ENCODE results near the gene ZFY. TPM values are rescaled to one million over a fixed set of nuclear protein-coding genes. Genes with fewer than 3 reads are reported as not detected.
A peak's percentile ranks its signal among the peaks of the same experiment; 100 is the strongest.
"Not testable (repeated sequence)": the region's sequence is repeated elsewhere in the genome, so short reads cannot be mapped to it uniquely, and the experiment has no call there.

ZFY gene
- total and polyA plus RNA-seq, 2 of the 8 experiments (the other 6 are each of a cell fraction or from before 2014, with no cell fraction given): 1.5 to 8.9 TPM

DNA sequence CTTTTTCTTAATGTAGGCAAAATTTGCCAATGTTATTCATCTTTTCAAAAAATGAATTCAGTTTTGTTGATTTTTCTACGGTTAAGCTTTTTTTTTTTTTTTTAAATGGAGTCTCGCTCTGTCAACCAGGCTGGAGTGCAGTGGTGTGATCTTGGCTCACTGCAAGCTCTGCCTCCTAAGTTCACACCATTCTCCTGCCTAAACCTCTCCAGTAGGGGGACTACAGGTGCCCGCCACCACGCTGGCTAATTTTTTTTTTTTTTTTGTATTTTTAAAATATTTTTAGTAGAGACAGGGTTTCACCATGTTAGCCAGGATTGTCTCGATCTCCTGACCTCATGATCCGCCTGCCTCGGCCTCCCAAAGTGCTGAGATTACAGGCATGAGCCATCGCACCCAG is 52.0 kb downstream of the ZFY start:
- FAIRE-seq; H2BK15ac ChIP-seq (ENCODE audit: low read length); H3K23me2 ChIP-seq (ENCODE audit: low read depth, low read length); H3K23ac ChIP-seq (ENCODE audit: insufficient read length); H2BK120ac ChIP-seq (replicated peaks; ENCODE audit: low read depth, low read length); H2BK5ac ChIP-seq (ENCODE audit: low read depth, low read length); H4K8ac ChIP-seq (ENCODE audit: extremely low read depth, insufficient read depth, low read length); H3K4me3 ChIP-seq (ENCODE audit: extremely low read depth in 1 of 4, insufficient read depth in 2 of 4, low read depth in 3 of 4, low read length in 4 of 4); H3K9ac ChIP-seq (replicated peaks in 1 of 4; ENCODE audit: extremely low read depth in 1 of 4, low read depth in 3 of 4, low read length in 3 of 4); H4K91ac ChIP-seq (replicated peaks; ENCODE audit: insufficient read length, low read length); H3K79me1 ChIP-seq (ENCODE audit: low read depth, low read length); H3K27me3 ChIP-seq (replicated peaks in 1 of 4; ENCODE audit: control insufficient read depth in 3 of 4, extremely low read depth in 1 of 4, insufficient read depth in 3 of 4, low read length in 3 of 4); H3K4me2 ChIP-seq (ENCODE audit: insufficient read depth in 1 of 2, low read depth in 2 of 2, low read length in 2 of 2); H3K36me3 ChIP-seq (ENCODE audit: control insufficient read depth in 2 of 4, insufficient read depth in 4 of 4, low read length in 3 of 4); H2BK12ac ChIP-seq (ENCODE audit: low read depth, low read length); H3K27ac ChIP-seq (ENCODE audit: low read depth, low read length); H2AK5ac ChIP-seq (ENCODE audit: low read depth, low read length); H3K4ac ChIP-seq (replicated peaks; ENCODE audit: insufficient read length, low read depth, low read length); H4K5ac ChIP-seq (ENCODE audit: insufficient read length, low read depth, low read length); H2AFZ ChIP-seq (ENCODE audit: low read length); H2BK20ac ChIP-seq (ENCODE audit: low read length); H3K56ac ChIP-seq (replicated peaks; ENCODE audit: insufficient read length, low read depth, low read length); H3K79me2 ChIP-seq (ENCODE audit: control insufficient read depth in 1 of 2, insufficient read depth in 2 of 2, low read length in 2 of 2); H3K14ac ChIP-seq (ENCODE audit: insufficient read length); H4K20me1 ChIP-seq (replicated peaks in 1 of 2; ENCODE audit: control insufficient read depth in 1 of 2, insufficient read depth in 2 of 2, low read length in 2 of 2); H3K18ac ChIP-seq (ENCODE audit: extremely low read depth, low read length); DNase-seq (ENCODE audit: low read depth in 1 of 2, low spot score in 2 of 2); H3K4me1 ChIP-seq (replicated peaks in 1 of 4; ENCODE audit: control insufficient read depth in 3 of 4, insufficient read depth in 4 of 4, low read length in 3 of 4); H3K9me3 ChIP-seq (ENCODE audit: insufficient read depth in 2 of 2, low read depth in 1 of 2, low read length in 1 of 2): not testable (repeated sequence)
- ChIA-PET POLR2A (ENCODE audit: partially characterized antibody) (interaction anchor here (0.6 kb wide), 1 partner anchor 23 kb away, joined by 3 read pairs; no protein-coding TSS in a partner anchor), CTCF (ENCODE audit: partially characterized antibody) (interaction anchor here (0.6 to 1.3 kb wide), 3 partner anchors 10 to 27 kb away, joined by 3 to 5 read pairs (median 3); no protein-coding TSS in a partner anchor)
- 100% methylated on average over 2 of the region's 8 CpGs; no CpG with 5 or more reads in 1 of the 2 experiments for WGBS, 2 experiments (ENCODE audit: extremely low coverage in 1 of 2, insufficient coverage in 1 of 2, insufficient read length in 1 of 2, insufficient replicate concordance in 2 of 2, low coverage in 1 of 2, low lambda C conversion rate in 2 of 2, missing lambda C conversion rate in 1 of 2)
- TF ChIP-seq RAD21 (IDR thresholded peaks at IDR 0.05 in 1 of 2, conservative IDR thresholded peaks at IDR 0.05 in 1 of 2; ENCODE audit: low read depth in 2 of 2, low read length in 2 of 2): peak; percentile 3 to 24; a peak in 2 of 4 replicates

DNA sequence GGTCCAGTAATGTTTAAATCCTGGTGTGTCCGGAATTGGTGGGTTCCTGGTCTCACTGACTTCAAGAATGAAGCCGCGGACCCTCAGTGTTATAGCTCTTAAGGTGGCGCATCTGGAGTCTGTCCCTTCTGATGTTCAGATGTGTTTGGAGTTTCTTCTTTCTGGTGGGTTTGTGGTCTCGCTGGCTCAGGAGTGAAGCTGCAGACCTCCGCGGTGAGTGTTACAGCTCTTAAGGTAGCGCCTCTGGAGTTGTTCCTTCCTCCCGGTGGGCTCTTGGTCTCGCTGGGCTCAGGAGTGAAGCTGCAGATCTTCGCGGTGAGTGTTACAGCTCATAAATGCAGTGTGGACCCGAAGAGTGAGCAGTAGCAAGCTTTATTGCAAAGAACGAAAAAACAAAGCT is 62.2 kb downstream of the ZFY start:
- H2BK15ac ChIP-seq (ENCODE audit: low read length); H2BK12ac ChIP-seq (ENCODE audit: low read depth, low read length); H2BK5ac ChIP-seq (ENCODE audit: low read depth, low read length); H3K4me2 ChIP-seq (ENCODE audit: insufficient read depth in 1 of 2, low read depth in 2 of 2, low read length in 2 of 2); H3K23ac ChIP-seq (ENCODE audit: insufficient read length); H4K91ac ChIP-seq (replicated peaks; ENCODE audit: insufficient read length, low read length); H3K9me3 ChIP-seq (ENCODE audit: insufficient read depth in 2 of 2, low read depth in 1 of 2, low read length in 1 of 2); H3K4ac ChIP-seq (replicated peaks; ENCODE audit: insufficient read length, low read depth, low read length); H3K9ac ChIP-seq (replicated peaks in 1 of 4; ENCODE audit: extremely low read depth in 1 of 4, low read depth in 3 of 4, low read length in 3 of 4); H3K18ac ChIP-seq (ENCODE audit: extremely low read depth, low read length); DNase-seq (ENCODE audit: low read depth in 1 of 2, low spot score in 2 of 2); H3K14ac ChIP-seq (ENCODE audit: insufficient read length); H3K79me1 ChIP-seq (ENCODE audit: low read depth, low read length); H3K4me3 ChIP-seq (ENCODE audit: extremely low read depth in 1 of 4, insufficient read depth in 2 of 4, low read depth in 3 of 4, low read length in 4 of 4); H4K8ac ChIP-seq (ENCODE audit: extremely low read depth, insufficient read depth, low read length); FAIRE-seq; H2BK20ac ChIP-seq (ENCODE audit: low read length); H4K5ac ChIP-seq (ENCODE audit: insufficient read length, low read depth, low read length); H2BK120ac ChIP-seq (replicated peaks; ENCODE audit: low read depth, low read length); H3K36me3 ChIP-seq (ENCODE audit: control insufficient read depth in 2 of 4, insufficient read depth in 4 of 4, low read length in 3 of 4); H4K20me1 ChIP-seq (replicated peaks in 1 of 2; ENCODE audit: control insufficient read depth in 1 of 2, insufficient read depth in 2 of 2, low read length in 2 of 2); H3K4me1 ChIP-seq (replicated peaks in 1 of 4; ENCODE audit: control insufficient read depth in 3 of 4, insufficient read depth in 4 of 4, low read length in 3 of 4); H3K79me2 ChIP-seq (ENCODE audit: control insufficient read depth in 1 of 2, insufficient read depth in 2 of 2, low read length in 2 of 2); POLR2A ChIA-PET (ENCODE audit: partially characterized antibody); H3K27me3 ChIP-seq (replicated peaks in 1 of 4; ENCODE audit: control insufficient read depth in 3 of 4, extremely low read depth in 1 of 4, insufficient read depth in 3 of 4, low read length in 3 of 4); H3K27ac ChIP-seq (ENCODE audit: low read depth, low read length); H3K23me2 ChIP-seq (ENCODE audit: low read depth, low read length); H2AFZ ChIP-seq (ENCODE audit: low read length); H3K56ac ChIP-seq (replicated peaks; ENCODE audit: insufficient read length, low read depth, low read length); H2AK5ac ChIP-seq (ENCODE audit: low read depth, low read length): not testable (repeated sequence)
- 98% methylated on average over 14 of the region's 14 CpGs; no CpG with 5 or more reads in 1 of the 2 experiments for WGBS, 2 experiments (ENCODE audit: extremely low coverage in 1 of 2, insufficient coverage in 1 of 2, insufficient read length in 1 of 2, insufficient replicate concordance in 2 of 2, low coverage in 1 of 2, low lambda C conversion rate in 2 of 2, missing lambda C conversion rate in 1 of 2)
- CTCF ChIA-PET (ENCODE audit: partially characterized antibody): interaction anchor here (0.6 to 1.8 kb wide), 3 partner anchors 9 to 15 kb away, joined by 3 to 5 read pairs (median 3); no protein-coding TSS in a partner anchor

All from H1 (cell line).